Esophagus squamous epithelium (tissue), 5 donors: ENCODE measurements around the gene ZDHHC8. TPM values are rescaled to one million over a fixed set of nuclear protein-coding genes. Genes with fewer than 3 reads are reported as not detected.

Experiments used
- DNase-seq: peaks from one replicate; lab custom pipeline; 2025; lab: John Stamatoyannopoulos, UW
- H3K27ac ChIP-seq, 4 donors: fragments of 200-600 bp; sonication (generic); one replicate each; pipeline ENCODE4 v1.5.1; 2016 to 2019; ENCODE audit warnings: mild to moderate bottlenecking in 1 of 4
- H3K27me3 ChIP-seq, 4 donors: fragments of 200-600 bp; sonication (generic); 1 replicate in 3 of 4; 2 replicates in 1 of 4; pipeline versions ENCODE4 v1.5.1 to v1.6.0; 2017 to 2021; ENCODE audit warnings: antibody characterized with exemption in 1 of 4
- H3K36me3 ChIP-seq, 3 donors: fragments of 200-600 bp; sonication (generic); one replicate each; pipeline ENCODE4 v1.5.1; 2016 to 2019
- H3K4me1 ChIP-seq, 3 donors: fragments of 200-600 bp; sonication (generic); one replicate each; pipeline ENCODE4 v1.5.1; 2017 to 2019
- H3K4me3 ChIP-seq, 4 donors: fragments of 200-600 bp; sonication (generic); 1 replicate in 3 of 4; 2 replicates in 1 of 4; pipeline ENCODE4 v1.5.1; 2016 to 2019; ENCODE audit warnings: mild to moderate bottlenecking in 2 of 4, moderate library complexity in 1 of 4
- H3K9me3 ChIP-seq, 3 donors: fragments of 200-600 bp; sonication (generic); one replicate each; pipeline ENCODE4 v1.5.1; 2016 to 2019
- POLR2A ChIP-seq, 4 donors: fragments of 450-650 bp; IDR thresholded peaks; one replicate each; pipeline ENCODE4 v1.6.1; 2017; ENCODE audit warnings: antibody characterized with exemption in 4 of 4, mild to moderate bottlenecking in 4 of 4, moderate library complexity in 3 of 4
- WGBS, 2 donors: methylation state at CpG; one replicate each; pipeline ENCODE4 v1.1.5; 2018; 5-methylcytosine and 5-hydroxymethylcytosine counted together
- intact Hi-C: fragments of 100-400 bp; cut with DNase I; formaldehyde crosslinking; loops from one replicate; pipeline ENCODE4 v1.15.0; 2022
- total RNA-seq, 4 donors: library from RNA; depleted of rRNA; stranded (reverse); fragments of >200 nt; gene quantifications; one replicate each; pipeline ENCODE4 v1.1.0, GENCODE V29; 2016
- TF ChIP-seq, protein P1 (sequence below), 6 experiments: fragments of 450-650 bp in 4 of 6; fragments of 200-600 bp in 2 of 6; sonication (generic) in 2 of 6; IDR thresholded peaks; one replicate each; pipeline ENCODE4 v1.5.1; 2016 to 2019; ENCODE audit warnings: antibody characterized with exemption in 6 of 6, mild to moderate bottlenecking in 4 of 6, moderate library complexity in 4 of 6
- donor health status: DM: yes; HTN: yes; CAD: no.

The ZDHHC8 gene
- total RNA-seq, 4 donors from 2014 or later, result 14.7 to 22.9 (median 18.6) TPM

DNA sequence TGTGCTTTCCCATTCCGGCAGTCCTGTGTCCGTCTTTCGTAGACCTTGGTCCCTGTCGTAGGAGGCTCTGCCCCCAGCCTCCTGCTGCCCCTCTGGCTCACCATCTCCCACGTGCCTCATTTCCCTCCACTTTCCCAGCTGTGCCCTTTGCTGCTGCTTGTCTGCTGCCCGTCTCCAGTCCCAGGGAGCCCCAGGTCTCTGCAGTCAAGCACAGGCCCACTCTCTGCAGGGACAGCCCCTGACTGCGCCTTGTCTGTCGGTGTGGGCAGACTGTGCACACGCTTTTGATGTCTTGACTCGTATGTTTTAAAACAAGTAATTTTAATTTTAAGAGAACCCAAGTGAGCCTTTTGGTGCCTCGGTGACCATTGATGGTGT, 39.1 kb upstream of the ZDHHC8 start:
- H3K9me3 ChIP-seq, result no peaks in the 10 kb centered on the region
- H3K4me3 ChIP-seq, result no peak overlapping the region
- no peak overlapping the region for H3K27ac ChIP-seq
- H3K27me3 ChIP-seq, result no peaks in the 10 kb centered on the region
- no peaks in the 10 kb centered on the region for H3K4me1 ChIP-seq
- DNase-seq, result no peak
- 89 to 93% methylated on average over 10 to 11 of the region's 11 CpGs for WGBS, 2 donors
- intact Hi-C loops, result no loop called here
- peaks cover 70 to 100% (median 73%) of the 10 kb centered on the region in 3 donors for H3K36me3 ChIP-seq
- TF ChIP-seq, protein P1, sequence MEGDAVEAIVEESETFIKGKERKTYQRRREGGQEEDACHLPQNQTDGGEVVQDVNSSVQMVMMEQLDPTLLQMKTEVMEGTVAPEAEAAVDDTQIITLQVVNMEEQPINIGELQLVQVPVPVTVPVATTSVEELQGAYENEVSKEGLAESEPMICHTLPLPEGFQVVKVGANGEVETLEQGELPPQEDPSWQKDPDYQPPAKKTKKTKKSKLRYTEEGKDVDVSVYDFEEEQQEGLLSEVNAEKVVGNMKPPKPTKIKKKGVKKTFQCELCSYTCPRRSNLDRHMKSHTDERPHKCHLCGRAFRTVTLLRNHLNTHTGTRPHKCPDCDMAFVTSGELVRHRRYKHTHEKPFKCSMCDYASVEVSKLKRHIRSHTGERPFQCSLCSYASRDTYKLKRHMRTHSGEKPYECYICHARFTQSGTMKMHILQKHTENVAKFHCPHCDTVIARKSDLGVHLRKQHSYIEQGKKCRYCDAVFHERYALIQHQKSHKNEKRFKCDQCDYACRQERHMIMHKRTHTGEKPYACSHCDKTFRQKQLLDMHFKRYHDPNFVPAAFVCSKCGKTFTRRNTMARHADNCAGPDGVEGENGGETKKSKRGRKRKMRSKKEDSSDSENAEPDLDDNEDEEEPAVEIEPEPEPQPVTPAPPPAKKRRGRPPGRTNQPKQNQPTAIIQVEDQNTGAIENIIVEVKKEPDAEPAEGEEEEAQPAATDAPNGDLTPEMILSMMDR (IDR thresholded peaks at IDR 0.05), result no peak
- no peak for TF ChIP-seq POLR2A (IDR thresholded peaks at IDR 0.05)

DNA sequence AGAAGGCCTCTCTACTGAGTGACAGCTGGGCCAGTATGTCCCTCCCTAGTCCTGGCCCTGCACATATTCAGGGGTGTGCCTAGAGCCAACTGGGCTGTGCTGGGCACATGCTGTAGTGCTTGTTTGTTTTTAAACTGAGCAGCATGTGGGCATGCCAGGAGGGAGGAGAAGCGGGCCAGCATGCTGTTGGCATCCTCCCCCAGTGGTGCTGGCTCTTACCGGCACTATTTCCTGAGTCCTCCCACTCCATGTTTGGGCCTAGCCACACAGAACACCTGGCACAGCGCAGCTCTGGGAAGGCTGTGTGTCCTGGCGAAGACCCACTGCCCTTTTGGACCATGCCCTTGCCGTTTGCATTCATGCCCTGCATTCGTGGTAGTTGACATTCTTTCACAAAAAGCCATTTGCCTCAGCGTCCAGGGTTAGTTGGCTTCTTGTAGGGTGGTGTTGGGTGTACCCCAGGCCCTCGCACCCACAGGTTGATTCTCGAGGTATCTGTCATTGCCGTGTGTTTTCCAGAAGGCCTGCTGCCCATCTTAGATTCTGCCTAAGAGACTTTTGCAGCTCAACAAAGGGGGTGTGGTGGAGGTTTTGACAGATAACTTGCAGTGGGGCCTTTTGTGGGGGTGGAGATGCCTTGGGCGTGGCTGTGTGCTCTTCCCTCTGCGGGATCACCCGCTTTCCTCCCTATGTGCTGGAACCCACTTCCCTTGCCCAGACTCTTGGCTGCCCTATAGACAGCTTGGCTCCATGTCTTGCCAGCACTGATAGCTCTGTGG, 38.0 kb upstream of the ZDHHC8 start:
- Histone ChIP-seq H3K36me3 (peaks cover 62 to 100% (median 65%) of the 10 kb centered on the region in 3 donors), H3K4me3 (no peak overlapping the region), H3K9me3 (no peaks in the 10 kb centered on the region), H3K4me1 (no peaks in the 10 kb centered on the region), H3K27me3 (no peaks in the 10 kb centered on the region), H3K27ac (no peak overlapping the region)
- TF ChIP-seq, protein P1 (IDR thresholded peaks at IDR 0.05), result no peak
- TF ChIP-seq POLR2A (IDR thresholded peaks at IDR 0.05), result no peak
- intact Hi-C loops, result no loop called here
- WGBS, 2 donors, result 85 to 90% methylated on average over 5 to 13 of the region's 13 CpGs
- no peak for DNase-seq

DNA sequence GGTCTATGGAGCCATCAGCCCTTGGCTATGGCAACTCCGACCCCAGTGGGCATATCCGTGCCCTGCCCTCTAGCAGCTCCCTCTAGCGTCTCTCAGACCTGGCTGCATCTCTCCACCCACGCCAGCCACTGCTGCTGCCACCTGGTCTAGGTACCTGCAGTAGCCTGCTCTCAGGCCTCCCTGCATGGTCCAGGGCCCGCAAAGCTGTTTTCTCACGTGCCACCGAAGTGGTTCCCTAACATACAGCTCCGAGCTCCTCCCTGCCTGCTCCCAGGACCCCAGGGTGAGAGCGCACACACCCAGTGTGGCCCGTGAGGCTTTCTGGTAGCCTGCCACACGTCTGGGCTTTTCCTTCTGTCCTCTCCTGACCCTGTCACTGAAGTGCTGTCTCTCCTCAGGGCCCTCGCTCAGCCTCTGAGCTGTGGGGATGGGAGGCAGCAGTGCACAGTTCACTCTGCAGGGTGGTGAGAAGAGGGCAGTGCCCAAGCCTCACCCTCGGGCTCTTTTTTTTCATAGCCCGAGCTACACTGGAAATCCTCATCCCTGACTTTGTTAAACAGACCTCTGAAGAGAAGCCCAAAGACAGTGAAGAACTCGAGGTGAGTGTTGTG, 37.3 kb upstream of the ZDHHC8 start:
- Histone ChIP-seq H3K27me3 (no peaks in the 10 kb centered on the region), H3K4me1 (no peaks in the 10 kb centered on the region), H3K27ac (no peak overlapping the region), H3K4me3 (no peak overlapping the region), H3K9me3 (no peaks in the 10 kb centered on the region), H3K36me3 (peaks cover 61 to 100% (median 65%) of the 10 kb centered on the region in 3 donors)
- TF ChIP-seq, protein P1 (IDR thresholded peaks at IDR 0.05), result no peak
- no peak for TF ChIP-seq POLR2A (IDR thresholded peaks at IDR 0.05)
- intact Hi-C loops, result no loop called here
- DNase-seq, result no peak
- WGBS, 2 donors, result 94 to 98% methylated on average over 6 to 13 of the region's 15 CpGs

DNA sequence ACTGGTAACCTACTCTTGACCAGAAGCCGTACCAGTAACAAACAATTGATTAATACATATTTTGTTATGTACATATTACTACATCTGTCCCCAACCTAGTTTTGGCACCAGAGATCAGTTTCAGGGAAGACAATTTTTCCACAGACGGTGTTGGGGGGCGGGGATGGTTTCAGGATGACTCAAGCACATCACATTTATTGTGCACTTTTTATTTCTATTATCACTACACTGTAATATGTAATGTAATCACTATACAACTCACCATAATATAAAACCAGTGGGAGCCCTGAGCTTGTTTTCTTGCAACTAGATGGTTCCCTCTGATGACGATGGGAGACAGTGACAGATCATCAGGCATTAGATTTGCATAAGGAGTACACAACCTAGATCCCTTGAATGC, 36.1 kb upstream of the ZDHHC8 start:
- Histone ChIP-seq H3K9me3 (no peaks in the 10 kb centered on the region), H3K27ac (no peak overlapping the region), H3K36me3 (peaks cover 53 to 100% (median 61%) of the 10 kb centered on the region in 3 donors), H3K4me3 (no peak overlapping the region), H3K27me3 (no peaks in the 10 kb centered on the region), H3K4me1 (no peaks in the 10 kb centered on the region)
- TF ChIP-seq POLR2A (IDR thresholded peaks at IDR 0.05), result no peak
- TF ChIP-seq, protein P1 (IDR thresholded peaks at IDR 0.05), result no peak
- 85 to 87% methylated on average over 4 of the region's 4 CpGs for WGBS, 2 donors
- intact Hi-C loops, result no loop called here
- no peak for DNase-seq
